ENCODE results near the gene LY6G6C.

LY6G6C gene

GRCh38 chr6:31727717-31728671 lies 6.4 kb upstream of the LY6G6C start:
- no peak overlapping the region for H2BK120ac ChIP-seq (ENCODE audit: insufficient read depth, low read length, poor library complexity)
- H4K12ac ChIP-seq (ENCODE audit: low read depth, low read length) = no peak overlapping the region
- no CpG with 5 or more reads among the region's 41 CpGs for WGBS (ENCODE audit: extremely low coverage, insufficient coverage, insufficient read length)

GRCh38 chr6:31727034-31727716 lies 5.6 kb upstream of the LY6G6C start:
- Histone ChIP-seq H4K12ac (ENCODE audit: low read depth, low read length) (no peak overlapping the region), H3K79me2 (ENCODE audit: control insufficient read depth, insufficient read depth, low read length, poor library complexity) (peaks cover 6% of the 10 kb centered on the region), H3K4ac (ENCODE audit: low read depth, low read length) (no peak overlapping the region), H3K4me3 (ENCODE audit: low read depth, low read length) (no peak overlapping the region), H3K14ac (ENCODE audit: low read length) (no peak overlapping the region), H3K27ac (ENCODE audit: low read depth, low read length) (no peak overlapping the region), H2AK5ac (ENCODE audit: low read length) (no peak overlapping the region), H2AFZ (ENCODE audit: insufficient read depth, low read length, poor library complexity) (no peak overlapping the region), H3K9ac (ENCODE audit: low read length) (no peak overlapping the region), H3K4me1 (ENCODE audit: control insufficient read depth in 1 of 2, insufficient read depth in 2 of 2, low read length in 2 of 2) (peaks cover 6 to 7% of the 10 kb centered on the region in 2 experiments), H3K36me3 (ENCODE audit: control insufficient read depth in 1 of 2, insufficient read depth in 2 of 2, low read length in 2 of 2) (peaks cover 29 to 47% of the 10 kb centered on the region in 2 experiments), H3K79me1 (ENCODE audit: low read length) (peaks cover 7% of the 10 kb centered on the region), H3K9me3 (ENCODE audit: insufficient read depth, low read depth, low read length) (no peaks in the 10 kb centered on the region), H4K91ac (ENCODE audit: low read depth, low read length) (no peak overlapping the region), H2BK120ac (ENCODE audit: insufficient read depth, low read length, poor library complexity) (no peak overlapping the region), H2BK5ac (ENCODE audit: low read depth, low read length, poor library complexity) (no peak overlapping the region), H2BK12ac (ENCODE audit: low read length) (no peak overlapping the region), H3K23ac (ENCODE audit: low read length) (no peak overlapping the region), H3K27me3 (ENCODE audit: insufficient read depth, low read length) (no peaks in the 10 kb centered on the region), H3K4me2 (ENCODE audit: low read length) (no peak overlapping the region), H3K18ac (ENCODE audit: low read length) (no peak overlapping the region), H4K8ac (ENCODE audit: low read depth, low read length) (no peak overlapping the region)
- WGBS (ENCODE audit: extremely low coverage, insufficient coverage, insufficient read length) = no CpG with 5 or more reads among the region's 7 CpGs
- DNase-seq = peak; percentile 27 to 29

More at GRCh38 chr6:31727717-31728671, 6.4 kb upstream of the LY6G6C start:
- Histone ChIP-seq H2AFZ (ENCODE audit: insufficient read depth, low read length, poor library complexity) (no peak overlapping the region), H3K9ac (ENCODE audit: low read length) (no peak overlapping the region), H4K91ac (ENCODE audit: low read depth, low read length) (no peak overlapping the region), H3K9me3 (ENCODE audit: insufficient read depth, low read depth, low read length) (no peaks in the 10 kb centered on the region), H3K4me2 (ENCODE audit: low read length) (peak overlapping the region; percentile 65), H3K79me1 (ENCODE audit: low read length) (peaks cover 7% of the 10 kb centered on the region), H3K27me3 (ENCODE audit: insufficient read depth, low read length) (no peaks in the 10 kb centered on the region), H4K8ac (ENCODE audit: low read depth, low read length) (no peak overlapping the region), H3K79me2 (ENCODE audit: control insufficient read depth, insufficient read depth, low read length, poor library complexity) (peaks cover 6% of the 10 kb centered on the region), H3K27ac (ENCODE audit: low read depth, low read length) (no peak overlapping the region), H3K23ac (ENCODE audit: low read length) (no peak overlapping the region), H3K36me3 (ENCODE audit: control insufficient read depth in 1 of 2, insufficient read depth in 2 of 2, low read length in 2 of 2) (peaks cover 34 to 52% of the 10 kb centered on the region in 2 experiments), H3K18ac (ENCODE audit: low read length) (peak overlapping the region; percentile 73), H3K4ac (ENCODE audit: low read depth, low read length) (no peak overlapping the region), H2AK5ac (ENCODE audit: low read length) (no peak overlapping the region), H3K4me3 (ENCODE audit: low read depth, low read length) (no peak overlapping the region), H2BK5ac (ENCODE audit: low read depth, low read length, poor library complexity) (no peak overlapping the region), H3K4me1 (ENCODE audit: control insufficient read depth in 1 of 2, insufficient read depth in 2 of 2, low read length in 2 of 2) (peaks cover 6 to 7% of the 10 kb centered on the region in 2 experiments), H3K14ac (ENCODE audit: low read length) (no peak overlapping the region), H2BK12ac (ENCODE audit: low read length) (no peak overlapping the region)
- DNase-seq = no peak

GRCh38 chr6:31725502-31726350 lies 4.2 kb upstream of the LY6G6C start:
- no peaks in the 10 kb centered on the region for H3K27me3 ChIP-seq (ENCODE audit: insufficient read depth, low read length)
- peaks cover 6 to 7% of the 10 kb centered on the region in 2 experiments for H3K4me1 ChIP-seq (ENCODE audit: control insufficient read depth in 1 of 2, insufficient read depth in 2 of 2, low read length in 2 of 2)
- H3K27ac ChIP-seq (ENCODE audit: low read depth, low read length) = no peak overlapping the region
- H3K9me3 ChIP-seq (ENCODE audit: insufficient read depth, low read depth, low read length) = no peaks in the 10 kb centered on the region
- H2AK5ac ChIP-seq (ENCODE audit: low read length) = no peak overlapping the region
- H2BK5ac ChIP-seq (ENCODE audit: low read depth, low read length, poor library complexity) = no peak overlapping the region
- no peak overlapping the region for H4K91ac ChIP-seq (ENCODE audit: low read depth, low read length)
- peaks cover 7% of the 10 kb centered on the region for H3K79me1 ChIP-seq (ENCODE audit: low read length)
- H3K14ac ChIP-seq (ENCODE audit: low read length) = no peak overlapping the region
- H3K36me3 ChIP-seq (ENCODE audit: control insufficient read depth in 1 of 2, insufficient read depth in 2 of 2, low read length in 2 of 2) = peaks cover 21 to 36% of the 10 kb centered on the region in 2 experiments
- no peak overlapping the region for H3K4me2 ChIP-seq (ENCODE audit: low read length)
- no peak overlapping the region for H3K9ac ChIP-seq (ENCODE audit: low read length)
- H3K23ac ChIP-seq (ENCODE audit: low read length) = no peak overlapping the region
- WGBS (ENCODE audit: extremely low coverage, insufficient coverage, insufficient read length) = no CpG with 5 or more reads among the region's 12 CpGs
- H2AFZ ChIP-seq (ENCODE audit: insufficient read depth, low read length, poor library complexity) = no peak overlapping the region
- peak in 1 of 2 donors; percentile 29 for DNase-seq
- no peak overlapping the region for H4K8ac ChIP-seq (ENCODE audit: low read depth, low read length)
- H3K18ac ChIP-seq (ENCODE audit: low read length) = no peak overlapping the region
- peaks cover 6% of the 10 kb centered on the region for H3K79me2 ChIP-seq (ENCODE audit: control insufficient read depth, insufficient read depth, low read length, poor library complexity)
- H3K4me3 ChIP-seq (ENCODE audit: low read depth, low read length) = no peak overlapping the region
- no peak overlapping the region for H2BK12ac ChIP-seq (ENCODE audit: low read length)
- no peak overlapping the region for H3K4ac ChIP-seq (ENCODE audit: low read depth, low read length)
- no peak overlapping the region for H4K12ac ChIP-seq (ENCODE audit: low read depth, low read length)
- no peak overlapping the region for H2BK120ac ChIP-seq (ENCODE audit: insufficient read depth, low read length, poor library complexity)

Measured in trophoblast cell (in vitro differentiated cells and primary cell).